ENCODE data around the gene PNPLA7.
"Not testable (repeated sequence)": the region's sequence is repeated elsewhere in the genome, so short reads cannot be mapped to it uniquely, and the experiment has no call there.

DNA sequence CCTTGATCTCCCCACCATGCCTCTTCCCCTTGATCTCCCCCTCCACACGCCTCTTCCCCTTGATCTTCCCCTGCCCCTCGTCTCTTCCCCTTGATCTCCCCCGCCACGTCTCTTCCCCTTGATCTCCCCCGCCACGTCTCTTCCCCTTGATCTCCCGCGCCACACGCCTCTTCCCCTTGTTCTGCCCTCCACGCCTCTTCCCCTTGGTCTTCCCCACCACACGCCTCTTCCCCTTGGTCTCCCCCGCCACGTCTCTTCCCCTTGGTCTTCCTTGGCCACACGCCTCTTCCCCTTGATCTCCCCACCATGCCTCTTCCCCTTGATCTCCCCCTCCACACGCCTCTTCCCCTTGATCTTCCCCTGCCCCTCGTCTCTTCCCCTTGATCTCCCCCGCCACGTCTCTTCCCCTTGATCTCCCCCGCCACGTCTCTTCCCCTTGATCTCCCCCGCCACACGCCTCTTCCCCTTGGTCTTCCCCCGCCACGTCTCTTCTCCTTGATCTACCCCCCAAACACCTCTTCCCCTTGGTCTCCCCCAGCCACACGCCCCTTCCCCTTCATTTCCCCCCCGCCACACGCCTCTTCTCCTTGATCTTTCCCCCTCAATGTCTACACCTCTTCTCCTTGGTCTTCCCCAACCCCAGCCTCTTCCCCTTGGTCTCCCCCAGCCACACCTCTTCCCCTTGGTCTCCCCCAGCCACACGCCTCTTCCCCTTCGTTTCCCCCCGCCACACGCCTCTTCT lies 98.8 kb downstream of the PNPLA7 start:
- TF ChIP-seq POLR2AphosphoS5 (IDR thresholded peaks at IDR 0.05; ENCODE audit: low read depth, low read length); TAF1 (IDR thresholded peaks at IDR 0.05; ENCODE audit: borderline replicate concordance, low read depth, low read length): not testable (repeated sequence)

All from GM12892 (cell line).